OCI-LY3 (cell line): ENCODE measurements around the gene TNNC2.

Experiments
- H2AFZ ChIP-seq: fragments of 200-600, 300-600 bp; shearing (Covaris generic); 2 replicates; pipeline ENCODE4 v1.6.0; 2014; ENCODE audit warnings: antibody characterized with exemption, low read depth, low read length
- H3K27ac ChIP-seq: fragments of 200-600, 300-600 bp; sonication (generic); 2 replicates; pipeline ENCODE4 v1.5.1; 2014; ENCODE audit warnings: mild to moderate bottlenecking, low read length, moderate library complexity, mixed read lengths
- H3K27me3 ChIP-seq: fragments of 200-600, 300-600 bp; sonication (generic); 2 replicates; pipeline ENCODE4 v1.6.1; 2014; ENCODE audit warnings: low read depth, low read length, mixed read lengths
- H3K36me3 ChIP-seq: fragments of 200-600, 300-600 bp; sonication (generic); replicated peaks from 2 replicates; pipeline ENCODE3; 2014; ENCODE audit warnings: low read depth, low read length, mixed read lengths
- H3K4me1 ChIP-seq: fragments of 300-600, 200-600 bp; sonication (generic); 2 replicates; pipeline ENCODE4 v1.6.1; 2014; ENCODE audit warnings: low read length, mixed read lengths
- H3K4me2 ChIP-seq: fragments of 200-600, 300-600 bp; sonication (generic); 2 replicates; pipeline ENCODE4 v1.6.1; 2014; ENCODE audit warnings: low read length, mixed read lengths
- H3K4me3 ChIP-seq: fragments of 300-600, 200-600 bp; sonication (generic); 2 replicates; pipeline ENCODE4 v1.5.1; 2014; ENCODE audit warnings: antibody characterized with exemption, mild to moderate bottlenecking, low read length, moderate library complexity
- H3K79me2 ChIP-seq: fragments of 300-600, 200-600 bp; shearing (Covaris generic); 2 replicates; pipeline ENCODE4 v1.6.1; 2014; ENCODE audit warnings: mild to moderate bottlenecking, low read length, mixed read lengths
- H3K9ac ChIP-seq: fragments of 300-600, 200-600 bp; shearing (Covaris generic); 2 replicates; pipeline ENCODE4 v1.6.0; 2014; ENCODE audit warnings: mild to moderate bottlenecking, low read length, moderate library complexity
- H3K9me3 ChIP-seq: fragments of 200-600, 300-600 bp; shearing (Covaris generic); 2 replicates; pipeline ENCODE4 v1.6.1; 2014; ENCODE audit warnings: low read length, mixed read lengths; ENCODE audit not compliant: insufficient read depth
- H4K20me1 ChIP-seq: fragments of 200-600, 300-600 bp; sonication (generic); 2 replicates; pipeline ENCODE4 v1.6.1; 2016; ENCODE audit warnings: low read length, mixed read lengths; ENCODE audit not compliant: insufficient read depth
- EZH2phosphoT487 ChIP-seq: fragments of 200-600 bp; shearing (Covaris generic); IDR thresholded peaks from 2 replicates; pipeline ENCODE4 v1.6.1; 2018; ENCODE audit warnings: antibody characterized with exemption, mixed run types, low read depth
- TF ChIP-seq, protein P1 (sequence below): fragments of 200-600, 300-600 bp; sonication (generic); IDR thresholded peaks from 2 replicates; pipeline ENCODE4 v1.5.1; 2014; ENCODE audit warnings: antibody characterized with exemption, low read length, low read depth

The TNNC2 gene

GRCh38 chr20:45792317-45793118 lies 34.6 kb downstream of the TNNC2 start:
- TF ChIP-seq, protein P1, sequence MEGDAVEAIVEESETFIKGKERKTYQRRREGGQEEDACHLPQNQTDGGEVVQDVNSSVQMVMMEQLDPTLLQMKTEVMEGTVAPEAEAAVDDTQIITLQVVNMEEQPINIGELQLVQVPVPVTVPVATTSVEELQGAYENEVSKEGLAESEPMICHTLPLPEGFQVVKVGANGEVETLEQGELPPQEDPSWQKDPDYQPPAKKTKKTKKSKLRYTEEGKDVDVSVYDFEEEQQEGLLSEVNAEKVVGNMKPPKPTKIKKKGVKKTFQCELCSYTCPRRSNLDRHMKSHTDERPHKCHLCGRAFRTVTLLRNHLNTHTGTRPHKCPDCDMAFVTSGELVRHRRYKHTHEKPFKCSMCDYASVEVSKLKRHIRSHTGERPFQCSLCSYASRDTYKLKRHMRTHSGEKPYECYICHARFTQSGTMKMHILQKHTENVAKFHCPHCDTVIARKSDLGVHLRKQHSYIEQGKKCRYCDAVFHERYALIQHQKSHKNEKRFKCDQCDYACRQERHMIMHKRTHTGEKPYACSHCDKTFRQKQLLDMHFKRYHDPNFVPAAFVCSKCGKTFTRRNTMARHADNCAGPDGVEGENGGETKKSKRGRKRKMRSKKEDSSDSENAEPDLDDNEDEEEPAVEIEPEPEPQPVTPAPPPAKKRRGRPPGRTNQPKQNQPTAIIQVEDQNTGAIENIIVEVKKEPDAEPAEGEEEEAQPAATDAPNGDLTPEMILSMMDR = no peak
- no peak for TF ChIP-seq EZH2phosphoT487
- Histone ChIP-seq H3K4me3 (peak overlapping the region; percentile 82), H3K27me3 (peaks cover 7% of the 10 kb centered on the region; the same call in 1 of the 2 replicates), H2AFZ (peak overlapping the region; percentile 96), H3K4me2 (peak overlapping the region; percentile 87), H3K36me3 (peaks cover 24% of the 10 kb centered on the region), H3K27ac (peak overlapping the region; percentile 41), H4K20me1 (no peaks in the 10 kb centered on the region), H3K9ac (peak overlapping the region; percentile 85), H3K79me2 (peaks cover 12% of the 10 kb centered on the region), H3K9me3 (no peaks in the 10 kb centered on the region), H3K4me1 (peaks cover 6% of the 10 kb centered on the region)

DNA sequence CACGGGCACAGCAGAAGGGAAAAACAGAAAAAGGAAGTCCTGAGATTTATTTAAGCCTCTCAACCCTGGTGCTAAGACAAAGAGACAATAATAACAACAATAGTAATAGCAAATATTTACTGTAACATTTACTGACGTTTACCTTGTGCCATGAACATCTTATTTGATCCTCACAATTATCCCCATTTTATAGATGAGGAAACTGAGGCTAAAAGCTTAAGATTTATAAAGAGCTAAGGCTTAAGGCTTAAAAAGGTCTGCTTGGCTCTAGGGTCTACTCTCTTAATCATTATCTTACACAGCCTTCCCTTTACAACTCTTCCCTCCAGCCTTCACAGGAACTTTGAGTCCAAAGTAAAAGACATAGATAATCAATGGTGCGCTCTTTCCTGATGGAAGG lies 38.8 kb downstream of the TNNC2 start:
- Histone ChIP-seq H3K4me2 (no peak overlapping the region), H2AFZ (no peak overlapping the region)

DNA sequence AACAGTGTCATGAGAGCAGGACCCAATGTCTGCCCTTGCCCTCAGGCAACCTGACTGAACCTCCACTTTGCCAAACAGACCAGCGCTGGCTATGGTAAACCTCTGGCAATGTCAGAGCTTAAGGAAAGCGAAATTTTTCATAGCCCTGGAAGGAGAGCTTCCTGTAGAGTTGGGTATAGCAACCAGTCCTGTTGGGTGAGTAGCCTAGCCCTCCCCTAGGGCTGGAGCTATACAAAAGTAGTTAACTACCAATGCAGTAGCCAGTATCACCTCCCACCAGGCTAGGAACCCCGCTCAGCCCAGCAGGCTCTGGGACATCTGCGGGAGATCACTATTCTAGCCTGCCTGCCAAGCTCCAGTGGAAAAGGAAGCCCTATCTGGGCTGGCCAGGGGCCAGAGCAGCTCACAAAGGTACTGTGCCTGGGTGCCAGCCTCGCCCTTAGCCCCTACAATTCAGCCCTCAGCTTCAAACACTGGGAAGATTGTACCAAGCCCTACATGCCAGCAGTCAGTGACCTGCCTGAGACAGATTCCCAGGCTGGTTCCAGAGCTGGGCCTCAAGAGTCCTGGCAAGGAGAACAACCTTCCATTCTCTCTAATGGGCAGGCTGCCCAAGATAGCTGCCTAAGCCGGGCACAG lies 43.3 kb downstream of the TNNC2 start:
- Histone ChIP-seq H3K4me3 (no peak overlapping the region), H3K36me3 (no peaks in the 10 kb centered on the region), H2AFZ (no peak overlapping the region), H3K4me1 (no peaks in the 10 kb centered on the region), H3K79me2 (no peaks in the 10 kb centered on the region), H3K9me3 (no peaks in the 10 kb centered on the region), H4K20me1 (no peaks in the 10 kb centered on the region), H3K27me3 (peaks cover 10% of the 10 kb centered on the region; the same call in 1 of the 2 replicates), H3K27ac (no peak overlapping the region), H3K4me2 (no peak overlapping the region), H3K9ac (no peak overlapping the region)
- no peak for TF ChIP-seq EZH2phosphoT487
- TF ChIP-seq, protein P1 = no peak

More for the DNA sequence above, 38.8 kb downstream of the TNNC2 start:
- H3K36me3 ChIP-seq = no peaks in the 10 kb centered on the region
- H4K20me1 ChIP-seq = no peaks in the 10 kb centered on the region
- H3K27me3 ChIP-seq = peaks cover 7% of the 10 kb centered on the region; the same call in 1 of the 2 replicates
- no peak overlapping the region for H3K9ac ChIP-seq
- no peak overlapping the region for H3K4me3 ChIP-seq
- no peaks in the 10 kb centered on the region for H3K9me3 ChIP-seq
- H3K27ac ChIP-seq = no peak overlapping the region
- peaks cover 6% of the 10 kb centered on the region for H3K4me1 ChIP-seq
- TF ChIP-seq, protein P1 = no peak
- peaks cover 12% of the 10 kb centered on the region for H3K79me2 ChIP-seq

- no peaks in the 10 kb centered on the region for H3K9me3 ChIP-seq
- H3K4me1 ChIP-seq = no peaks in the 10 kb centered on the region
These were observed 44.2 kb downstream of the TNNC2 start for GRCh38 chr20:45782890-45783289.

More at GRCh38 chr20:45782890-45783289, 44.2 kb downstream of the TNNC2 start:
- H3K9ac ChIP-seq = no peak overlapping the region
- H3K27me3 ChIP-seq = peaks cover 11% of the 10 kb centered on the region
- no peak overlapping the region for H2AFZ ChIP-seq
- no peaks in the 10 kb centered on the region for H4K20me1 ChIP-seq
- no peak overlapping the region for H3K4me2 ChIP-seq
- no peaks in the 10 kb centered on the region for H3K36me3 ChIP-seq
- no peak for TF ChIP-seq EZH2phosphoT487
- TF ChIP-seq, protein P1 = no peak
- H3K4me3 ChIP-seq = no peak overlapping the region
- H3K79me2 ChIP-seq = no peaks in the 10 kb centered on the region
- H3K27ac ChIP-seq = no peak overlapping the region
